ENCODE results near the gene STIM2.
A peak's percentile ranks its signal among the peaks of the same experiment; 100 is the strongest.
"Not testable (repeated sequence)": the region's sequence is repeated elsewhere in the genome, so short reads cannot be mapped to it uniquely, and the experiment has no call there.

Gene STIM2

GRCh38 chr4:26891867-26892266 is 31.2 kb downstream of the STIM2 start:
- no peak overlapping the region for H3K4me3 ChIP-seq (ENCODE audit: low read depth in 1 of 5, low read length in 5 of 5)
- no peak overlapping the region for H3K27ac ChIP-seq (ENCODE audit: low read depth, low read length)
- no peaks in the 10 kb centered on the region for H3K9me3 ChIP-seq (ENCODE audit: control insufficient read depth in 5 of 5, low read length in 5 of 5)
- H3K36me3 ChIP-seq (ENCODE audit: control insufficient read depth in 5 of 5, insufficient read depth in 5 of 5, low read length in 5 of 5): no peaks in the 10 kb centered on the region
- peaks cover 0 to under 1% (median under 1%) of the 10 kb centered on the region in 5 donors for H3K4me1 ChIP-seq (ENCODE audit: control insufficient read depth in 5 of 5, insufficient read depth in 5 of 5, low read length in 5 of 5)
- no peaks in the 10 kb centered on the region for H3K27me3 ChIP-seq (ENCODE audit: control insufficient read depth in 5 of 5, insufficient read depth in 4 of 5, low read length in 5 of 5)
- no peak overlapping the region for H3K9ac ChIP-seq (ENCODE audit: low read length in 5 of 5)

- H3K36me3 ChIP-seq (ENCODE audit: control insufficient read depth in 5 of 5, insufficient read depth in 5 of 5, low read length in 5 of 5): no peaks in the 10 kb centered on the region
- H3K4me1 ChIP-seq (ENCODE audit: control insufficient read depth in 5 of 5, insufficient read depth in 5 of 5, low read length in 5 of 5): no peaks in the 10 kb centered on the region
- no peak overlapping the region for H3K4me3 ChIP-seq (ENCODE audit: low read depth in 1 of 5, low read length in 5 of 5)
- H3K9me3 ChIP-seq (ENCODE audit: control insufficient read depth in 5 of 5, low read length in 5 of 5): no peaks in the 10 kb centered on the region
- H3K27me3 ChIP-seq (ENCODE audit: control insufficient read depth in 5 of 5, insufficient read depth in 4 of 5, low read length in 5 of 5): no peaks in the 10 kb centered on the region
- H3K27ac ChIP-seq (ENCODE audit: low read depth, low read length): no peak overlapping the region
- H3K9ac ChIP-seq (ENCODE audit: low read length in 5 of 5): no peak overlapping the region
These were observed 32.0 kb downstream of the STIM2 start for GRCh38 chr4:26892480-26893150.

DNA sequence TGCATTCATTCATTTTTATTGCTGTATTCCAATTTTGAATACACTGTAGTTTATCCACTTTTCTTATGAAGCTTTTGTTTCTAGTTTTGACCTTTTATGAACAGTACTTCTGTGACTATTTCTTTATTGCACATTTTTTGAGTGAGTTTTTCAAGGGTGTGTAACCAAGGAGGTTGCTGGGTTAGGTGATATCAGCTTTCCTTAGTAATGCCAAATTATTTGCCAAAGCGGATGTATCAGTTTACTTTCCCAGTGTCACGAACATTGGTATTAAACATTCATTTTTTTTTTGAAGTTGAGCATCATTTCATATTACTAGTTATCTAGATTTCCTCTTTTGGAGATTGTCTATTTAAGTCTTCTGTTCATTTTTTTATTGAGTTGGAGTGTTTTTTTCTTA is 32.9 kb downstream of the STIM2 start:
- no peaks in the 10 kb centered on the region for H3K4me1 ChIP-seq (ENCODE audit: control insufficient read depth in 5 of 5, insufficient read depth in 5 of 5, low read length in 5 of 5)
- H3K36me3 ChIP-seq (ENCODE audit: control insufficient read depth in 5 of 5, insufficient read depth in 5 of 5, low read length in 5 of 5): no peaks in the 10 kb centered on the region
- H3K27me3 ChIP-seq (ENCODE audit: control insufficient read depth in 5 of 5, insufficient read depth in 4 of 5, low read length in 5 of 5): no peaks in the 10 kb centered on the region
- no peaks in the 10 kb centered on the region for H3K9me3 ChIP-seq (ENCODE audit: control insufficient read depth in 5 of 5, low read length in 5 of 5)
- H3K4me3 ChIP-seq (ENCODE audit: low read depth in 1 of 5, low read length in 5 of 5): no peak overlapping the region
- H3K27ac ChIP-seq (ENCODE audit: low read depth, low read length): no peak overlapping the region
- H3K9ac ChIP-seq (ENCODE audit: low read length in 5 of 5): no peak overlapping the region

DNA sequence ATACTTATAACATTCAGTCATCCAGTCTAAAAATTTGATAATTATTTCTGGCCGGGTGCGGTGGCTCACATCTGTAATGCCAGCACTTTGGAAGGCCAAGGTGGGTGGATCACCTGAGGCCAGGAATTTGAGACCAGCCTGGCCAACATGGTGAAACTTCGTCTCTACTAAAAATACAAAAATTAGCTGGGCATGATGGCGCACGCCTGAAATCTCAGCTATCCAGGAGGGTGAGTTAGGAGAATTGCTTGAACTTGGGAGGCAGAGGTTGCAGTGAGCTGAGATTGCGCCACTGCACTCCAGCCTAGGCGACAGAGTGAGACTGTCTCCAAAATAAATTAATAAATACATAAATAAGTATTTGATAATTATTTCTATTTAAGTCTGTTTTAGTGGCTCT is 34.2 kb downstream of the STIM2 start:
- not testable (repeated sequence) for H3K4me3 ChIP-seq (ENCODE audit: low read depth in 1 of 5, low read length in 5 of 5); H3K27me3 ChIP-seq (ENCODE audit: control insufficient read depth in 5 of 5, insufficient read depth in 4 of 5, low read length in 5 of 5); H3K9me3 ChIP-seq (ENCODE audit: control insufficient read depth in 5 of 5, low read length in 5 of 5); H3K9ac ChIP-seq (ENCODE audit: low read length in 5 of 5); H3K27ac ChIP-seq (ENCODE audit: low read depth, low read length); H3K36me3 ChIP-seq (ENCODE audit: control insufficient read depth in 5 of 5, insufficient read depth in 5 of 5, low read length in 5 of 5); H3K4me1 ChIP-seq (ENCODE audit: control insufficient read depth in 5 of 5, insufficient read depth in 5 of 5, low read length in 5 of 5)

DNA sequence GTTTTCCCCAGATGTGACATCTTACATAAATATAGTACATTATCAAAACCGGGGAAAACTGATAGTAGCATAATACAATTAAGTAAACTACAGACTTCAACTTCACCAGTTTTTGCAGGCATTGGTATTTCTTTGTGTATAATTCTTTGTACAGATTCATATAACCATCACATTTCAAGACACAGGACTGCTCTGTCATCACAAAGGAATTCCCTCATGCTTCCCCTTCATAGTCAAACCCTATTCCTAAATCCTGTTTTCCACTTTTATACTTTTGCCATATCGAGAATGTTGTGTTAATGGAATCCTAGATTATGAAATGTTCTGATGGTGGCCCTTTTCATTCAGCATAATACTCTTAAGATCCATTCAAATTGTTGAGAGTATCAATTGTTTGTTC is 36.0 kb downstream of the STIM2 start:
- Histone ChIP-seq H3K9ac (ENCODE audit: low read length in 5 of 5) (no peak overlapping the region), H3K27ac (ENCODE audit: low read depth, low read length) (no peak overlapping the region), H3K4me1 (ENCODE audit: control insufficient read depth in 5 of 5, insufficient read depth in 5 of 5, low read length in 5 of 5) (peaks cover 0 to 8% (median 2%) of the 10 kb centered on the region in 5 donors), H3K36me3 (ENCODE audit: control insufficient read depth in 5 of 5, insufficient read depth in 5 of 5, low read length in 5 of 5) (no peaks in the 10 kb centered on the region), H3K4me3 (ENCODE audit: low read depth in 1 of 5, low read length in 5 of 5) (no peak overlapping the region), H3K9me3 (ENCODE audit: control insufficient read depth in 5 of 5, low read length in 5 of 5) (no peaks in the 10 kb centered on the region), H3K27me3 (ENCODE audit: control insufficient read depth in 5 of 5, insufficient read depth in 4 of 5, low read length in 5 of 5) (no peaks in the 10 kb centered on the region)

- Histone ChIP-seq H3K27ac (ENCODE audit: low read depth, low read length) (no peak overlapping the region), H3K9ac (ENCODE audit: low read length in 5 of 5) (no peak overlapping the region)
These were observed 39.4 kb downstream of the STIM2 start for GRCh38 chr4:26899991-26900390.

DNA sequence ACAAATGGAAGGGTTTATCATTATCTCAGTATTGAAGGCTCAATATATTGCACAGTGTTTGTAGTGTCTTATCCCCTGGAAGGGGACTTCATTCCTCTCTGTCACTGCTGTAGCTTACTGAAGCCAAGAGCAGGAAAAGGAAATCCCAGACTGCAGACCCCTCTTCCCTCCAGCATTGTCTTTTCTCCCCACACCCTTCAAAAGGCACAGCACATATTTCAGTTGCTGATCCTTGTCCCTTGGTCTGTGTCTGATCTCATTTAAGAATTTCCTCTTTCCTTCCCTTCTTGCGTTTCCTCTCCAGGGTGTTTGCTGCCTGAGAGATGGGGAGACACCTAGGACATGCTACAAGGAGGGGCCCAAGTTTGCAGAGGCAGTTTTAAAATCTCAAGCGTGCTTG is 40.1 kb downstream of the STIM2 start:
- Histone ChIP-seq H3K9me3 (ENCODE audit: control insufficient read depth in 5 of 5, low read length in 5 of 5) (no peaks in the 10 kb centered on the region), H3K4me3 (ENCODE audit: low read depth in 1 of 5, low read length in 5 of 5) (no peak overlapping the region), H3K4me1 (ENCODE audit: control insufficient read depth in 5 of 5, insufficient read depth in 5 of 5, low read length in 5 of 5) (peaks cover 0 to 8% (median 2%) of the 10 kb centered on the region in 5 donors), H3K9ac (ENCODE audit: low read length in 5 of 5) (no peak overlapping the region), H3K27me3 (ENCODE audit: control insufficient read depth in 5 of 5, insufficient read depth in 4 of 5, low read length in 5 of 5) (no peaks in the 10 kb centered on the region), H3K27ac (ENCODE audit: low read depth, low read length) (no peak overlapping the region), H3K36me3 (ENCODE audit: control insufficient read depth in 5 of 5, insufficient read depth in 5 of 5, low read length in 5 of 5) (no peaks in the 10 kb centered on the region)

More at GRCh38 chr4:26899991-26900390, 39.4 kb downstream of the STIM2 start:
- Histone ChIP-seq H3K4me3 (ENCODE audit: low read depth in 1 of 5, low read length in 5 of 5) (no peak overlapping the region), H3K36me3 (ENCODE audit: control insufficient read depth in 5 of 5, insufficient read depth in 5 of 5, low read length in 5 of 5) (no peaks in the 10 kb centered on the region), H3K27me3 (ENCODE audit: control insufficient read depth in 5 of 5, insufficient read depth in 4 of 5, low read length in 5 of 5) (no peaks in the 10 kb centered on the region), H3K9me3 (ENCODE audit: control insufficient read depth in 5 of 5, low read length in 5 of 5) (no peaks in the 10 kb centered on the region), H3K4me1 (ENCODE audit: control insufficient read depth in 5 of 5, insufficient read depth in 5 of 5, low read length in 5 of 5) (peaks cover 0 to 8% (median 2%) of the 10 kb centered on the region in 5 donors)

DNA sequence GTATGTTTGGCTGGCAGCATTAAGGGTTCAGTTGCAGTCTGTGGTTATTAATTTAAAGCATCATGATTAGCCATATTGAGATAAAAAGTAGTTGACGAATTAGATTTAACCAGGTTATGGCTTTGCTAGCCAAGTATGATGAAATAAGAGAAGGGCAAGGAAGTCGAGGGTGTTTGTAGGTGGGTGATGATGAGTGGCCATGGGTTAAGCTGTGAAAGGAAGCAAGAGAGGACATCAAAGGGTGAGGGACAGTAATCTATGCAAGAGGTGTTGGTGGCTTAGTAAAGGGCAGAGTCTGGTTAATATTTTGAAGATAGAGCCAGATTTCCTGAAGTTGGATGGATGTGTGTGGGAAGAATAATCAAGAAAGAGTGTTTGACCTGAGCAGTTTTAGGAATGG is 44.5 kb downstream of the STIM2 start:
- Histone ChIP-seq H3K27ac (ENCODE audit: low read depth, low read length) (no peak overlapping the region), H3K27me3 (ENCODE audit: control insufficient read depth in 5 of 5, insufficient read depth in 4 of 5, low read length in 5 of 5) (no peaks in the 10 kb centered on the region), H3K4me3 (ENCODE audit: low read depth in 1 of 5, low read length in 5 of 5) (no peak overlapping the region), H3K4me1 (ENCODE audit: control insufficient read depth in 5 of 5, insufficient read depth in 5 of 5, low read length in 5 of 5) (peaks cover 0 to 21% (median 2%) of the 10 kb centered on the region in 5 donors), H3K9ac (ENCODE audit: low read length in 5 of 5) (no peak overlapping the region), H3K36me3 (ENCODE audit: control insufficient read depth in 5 of 5, insufficient read depth in 5 of 5, low read length in 5 of 5) (no peaks in the 10 kb centered on the region), H3K9me3 (ENCODE audit: control insufficient read depth in 5 of 5, low read length in 5 of 5) (no peaks in the 10 kb centered on the region)

DNA sequence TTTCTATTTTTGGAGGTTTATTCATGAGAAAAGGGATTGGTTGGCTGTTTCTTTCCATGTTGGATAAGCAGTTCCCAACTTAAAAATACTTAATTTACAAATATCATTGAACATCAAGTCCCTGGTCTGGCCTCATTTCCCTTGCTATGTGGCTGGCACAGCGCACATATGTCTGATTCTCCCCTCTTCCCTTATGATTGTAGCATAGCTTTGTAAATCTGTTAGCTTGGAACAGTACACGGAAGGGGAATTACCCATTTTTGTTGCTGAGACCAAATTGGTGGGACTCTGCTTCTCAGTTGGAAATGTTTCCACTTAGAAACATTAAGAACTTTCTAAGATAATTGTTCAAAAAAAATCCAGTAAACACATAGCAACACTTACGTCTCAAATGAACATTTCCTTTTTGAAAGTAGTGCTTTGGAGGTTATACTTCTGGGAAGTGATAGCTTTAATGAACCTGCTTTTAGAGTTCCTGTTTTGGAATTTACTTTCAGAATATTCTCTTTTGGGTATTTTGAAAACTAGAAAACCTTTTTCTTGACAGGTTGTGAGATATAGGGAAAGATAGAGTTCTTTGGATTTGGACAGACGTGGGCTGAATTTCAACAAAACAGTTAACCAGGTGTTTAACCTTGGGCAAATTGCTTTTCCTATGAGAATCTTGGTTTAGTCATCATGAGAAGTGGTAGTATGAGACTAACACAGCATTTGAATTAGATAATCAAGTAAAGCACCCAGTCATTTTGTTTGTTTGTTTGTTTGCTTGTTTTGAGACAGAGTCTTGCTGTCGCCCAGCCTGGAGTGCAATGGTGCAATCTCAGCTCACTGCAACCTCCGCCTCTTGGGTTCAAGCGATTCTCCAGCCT is 47.3 kb downstream of the STIM2 start:
- no peaks in the 10 kb centered on the region for H3K36me3 ChIP-seq (ENCODE audit: control insufficient read depth in 5 of 5, insufficient read depth in 5 of 5, low read length in 5 of 5)
- no peak overlapping the region for H3K9ac ChIP-seq (ENCODE audit: low read length in 5 of 5)
- no peaks in the 10 kb centered on the region for H3K9me3 ChIP-seq (ENCODE audit: control insufficient read depth in 5 of 5, low read length in 5 of 5)
- H3K27me3 ChIP-seq (ENCODE audit: control insufficient read depth in 5 of 5, insufficient read depth in 4 of 5, low read length in 5 of 5): no peaks in the 10 kb centered on the region
- H3K4me3 ChIP-seq (ENCODE audit: low read depth in 1 of 5, low read length in 5 of 5): peak overlapping the region in 1 of 5 donors; percentile 3
- H3K4me1 ChIP-seq (ENCODE audit: control insufficient read depth in 5 of 5, insufficient read depth in 5 of 5, low read length in 5 of 5): peaks cover 0 to 20% (median 0%) of the 10 kb centered on the region in 5 donors
- peak overlapping the region; percentile 14 for H3K27ac ChIP-seq (ENCODE audit: low read depth, low read length)

DNA sequence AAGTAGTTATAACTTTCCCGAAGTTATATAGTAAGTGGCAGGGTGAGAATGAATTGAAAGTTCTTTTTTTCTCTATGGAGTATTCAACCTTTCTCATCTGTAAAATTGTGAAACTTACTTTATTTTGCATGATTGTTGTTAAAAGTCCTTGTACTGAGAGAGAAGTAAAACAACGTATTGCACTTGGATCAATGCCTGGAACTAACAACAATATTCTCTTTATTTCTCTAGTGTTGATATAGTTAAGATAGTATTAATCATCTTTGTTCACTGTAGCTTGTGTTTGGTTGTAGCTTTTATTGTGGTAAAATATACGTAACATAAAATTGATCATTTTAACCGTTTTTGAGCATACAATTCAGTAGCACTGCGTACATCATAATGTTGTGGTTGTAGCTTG is 48.7 kb downstream of the STIM2 start:
- Histone ChIP-seq H3K9me3 (ENCODE audit: control insufficient read depth in 5 of 5, low read length in 5 of 5) (no peaks in the 10 kb centered on the region), H3K27me3 (ENCODE audit: control insufficient read depth in 5 of 5, insufficient read depth in 4 of 5, low read length in 5 of 5) (no peaks in the 10 kb centered on the region), H3K36me3 (ENCODE audit: control insufficient read depth in 5 of 5, insufficient read depth in 5 of 5, low read length in 5 of 5) (no peaks in the 10 kb centered on the region), H3K9ac (ENCODE audit: low read length in 5 of 5) (no peak overlapping the region), H3K27ac (ENCODE audit: low read depth, low read length) (no peak overlapping the region), H3K4me1 (ENCODE audit: control insufficient read depth in 5 of 5, insufficient read depth in 5 of 5, low read length in 5 of 5) (peaks cover 0 to 21% (median 0%) of the 10 kb centered on the region in 5 donors), H3K4me3 (ENCODE audit: low read depth in 1 of 5, low read length in 5 of 5) (no peak overlapping the region)

All from subcutaneous abdominal adipose tissue (tissue), 5 donors.